Astrocyte (in vitro differentiated cells and primary cell): ENCODE results near the gene EPB41.

Experiments
- EZH2 ChIP-seq: IDR thresholded peaks from 2 replicates; pipeline ENCODE4 v1.6.1; 2012; ENCODE audit warnings: mild to moderate bottlenecking, low read length, inconsistent platforms; ENCODE audit not compliant: insufficient read depth
- TF ChIP-seq, protein P1 (sequence below): IDR thresholded peaks from 2 replicates; pipeline ENCODE4 v1.5.1; 2011; ENCODE audit warnings: low read depth, mild to moderate bottlenecking, inconsistent platforms, low read length, moderate library complexity; ENCODE audit not compliant: insufficient read depth

DNA sequence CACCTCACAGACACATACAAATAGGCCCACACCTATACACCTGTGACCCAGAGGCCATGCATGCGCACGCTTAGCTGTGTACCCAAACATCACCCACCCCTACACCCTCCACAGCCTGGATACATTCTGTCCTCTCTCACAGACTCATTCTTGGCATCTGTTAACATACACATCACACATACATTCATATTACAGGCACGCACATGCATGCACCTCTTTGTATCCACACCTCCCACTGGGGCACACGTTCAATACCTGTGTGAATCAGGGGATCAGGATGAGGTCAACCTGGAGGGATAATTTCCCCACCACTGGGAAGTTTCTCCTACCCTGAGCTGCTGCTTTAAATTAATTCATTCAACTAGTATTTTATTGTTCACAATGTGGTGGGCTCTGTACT is 35.6 kb upstream of the EPB41 start:
- TF ChIP-seq, protein P1, sequence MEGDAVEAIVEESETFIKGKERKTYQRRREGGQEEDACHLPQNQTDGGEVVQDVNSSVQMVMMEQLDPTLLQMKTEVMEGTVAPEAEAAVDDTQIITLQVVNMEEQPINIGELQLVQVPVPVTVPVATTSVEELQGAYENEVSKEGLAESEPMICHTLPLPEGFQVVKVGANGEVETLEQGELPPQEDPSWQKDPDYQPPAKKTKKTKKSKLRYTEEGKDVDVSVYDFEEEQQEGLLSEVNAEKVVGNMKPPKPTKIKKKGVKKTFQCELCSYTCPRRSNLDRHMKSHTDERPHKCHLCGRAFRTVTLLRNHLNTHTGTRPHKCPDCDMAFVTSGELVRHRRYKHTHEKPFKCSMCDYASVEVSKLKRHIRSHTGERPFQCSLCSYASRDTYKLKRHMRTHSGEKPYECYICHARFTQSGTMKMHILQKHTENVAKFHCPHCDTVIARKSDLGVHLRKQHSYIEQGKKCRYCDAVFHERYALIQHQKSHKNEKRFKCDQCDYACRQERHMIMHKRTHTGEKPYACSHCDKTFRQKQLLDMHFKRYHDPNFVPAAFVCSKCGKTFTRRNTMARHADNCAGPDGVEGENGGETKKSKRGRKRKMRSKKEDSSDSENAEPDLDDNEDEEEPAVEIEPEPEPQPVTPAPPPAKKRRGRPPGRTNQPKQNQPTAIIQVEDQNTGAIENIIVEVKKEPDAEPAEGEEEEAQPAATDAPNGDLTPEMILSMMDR: no peak
- TF ChIP-seq EZH2: no peak
